ENCODE results near the gene SH3BP2. TPM values are rescaled to one million over a fixed set of nuclear protein-coding genes. Genes with fewer than 3 reads are reported as not detected.

SH3BP2 gene
- total RNA-seq, 1 donor from 2014 or later, result 150 TPM

DNA sequence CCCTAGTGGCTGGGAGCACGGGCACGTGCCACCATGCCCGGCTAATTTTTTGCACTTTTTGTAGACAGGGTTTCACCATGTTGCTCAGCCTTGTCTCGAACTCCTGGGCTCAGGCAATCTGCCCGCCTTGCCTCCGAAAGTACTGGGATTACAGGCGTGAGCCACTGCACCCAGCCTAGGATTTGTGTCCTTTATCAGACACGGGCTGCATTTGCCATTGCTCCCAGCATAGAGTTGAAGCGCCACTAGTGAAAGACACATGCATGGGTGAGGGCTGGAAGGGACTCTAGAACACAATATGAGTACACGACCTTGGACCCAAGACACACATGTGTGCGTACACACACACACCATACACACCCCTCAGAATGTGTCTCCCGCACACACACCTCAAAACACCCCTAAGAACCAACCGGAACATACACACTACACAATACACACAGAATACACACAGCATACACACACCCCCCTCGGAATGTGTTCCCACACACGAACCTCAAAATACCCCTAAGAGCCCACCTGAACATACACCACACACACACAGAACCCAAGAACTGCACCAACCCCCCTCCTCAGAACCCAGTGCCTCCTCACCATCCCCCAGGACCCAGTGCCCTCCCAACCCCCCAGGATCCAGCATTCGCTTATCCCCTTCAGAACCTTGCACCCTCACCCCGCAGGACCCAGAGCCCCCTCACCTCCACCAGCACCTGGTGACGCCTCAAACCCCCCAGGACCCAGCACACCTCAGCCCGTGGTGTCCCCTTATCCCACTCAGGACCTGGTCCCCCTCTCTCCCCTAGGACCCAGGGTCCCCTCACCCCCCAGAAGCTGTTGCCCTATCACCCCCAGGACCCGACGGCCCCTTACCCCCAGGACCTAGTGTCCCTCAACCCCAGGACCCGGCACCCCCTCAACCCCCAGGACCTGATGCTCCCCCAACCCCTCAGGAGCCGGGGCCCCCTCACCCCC, 37.8 kb upstream of the SH3BP2 start:
- H3K36me3 Mint-ChIP-seq (ENCODE audit: low read depth, unreplicated experiment), result peaks cover 9% of the 10 kb centered on the region
- H3K27ac Mint-ChIP-seq (ENCODE audit: unreplicated experiment), result peak overlapping the region; percentile 5

DNA sequence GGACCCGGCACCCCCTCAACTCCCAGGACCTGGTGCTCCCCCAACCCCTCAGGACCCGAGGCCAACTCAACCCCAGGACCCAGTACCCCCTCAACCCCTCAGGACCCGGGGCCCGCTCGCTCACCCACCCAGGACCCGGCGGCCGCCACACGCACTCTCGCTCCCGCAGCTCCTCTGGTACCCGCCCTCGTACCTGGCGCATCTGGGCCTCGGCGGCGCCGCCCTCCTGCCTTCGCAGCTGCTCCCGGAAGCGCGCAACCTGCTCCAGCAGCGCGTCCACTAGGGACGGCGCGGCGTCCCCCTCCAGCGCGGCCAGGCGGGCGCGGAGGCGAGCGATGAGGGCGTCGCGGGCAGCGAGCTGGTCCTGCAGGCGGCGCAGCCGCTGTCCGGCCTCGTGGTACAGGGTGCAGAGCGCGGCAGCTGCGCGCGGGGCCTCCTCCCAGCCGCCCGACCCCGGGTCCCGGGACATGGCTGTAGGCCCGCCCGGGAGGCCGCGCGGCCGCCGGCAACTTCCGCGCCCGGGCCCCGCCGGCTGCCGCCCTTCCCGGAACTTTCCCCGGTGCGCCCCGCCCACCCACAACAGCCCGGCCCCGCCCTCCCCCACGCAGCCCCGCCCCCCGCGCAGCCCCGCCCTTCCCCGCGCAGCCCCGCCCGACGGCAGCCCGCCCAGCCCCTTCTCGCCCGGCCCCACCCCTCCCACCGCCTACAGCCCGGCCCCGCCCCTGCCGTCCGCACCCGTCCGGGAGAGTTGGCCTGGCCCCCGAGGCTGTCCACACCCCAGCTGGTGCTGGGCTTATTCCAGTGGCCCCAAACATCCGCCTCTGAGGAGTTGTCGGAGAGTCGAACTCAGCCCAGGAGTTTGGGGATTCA, 36.8 kb upstream of the SH3BP2 start, which contains the start of gene TNIP2:
TNIP2 (minus strand) TSS at position 516 of the 870 bp plus-strand sequence; CDS start at position 469, 47 bp downstream.
- H3K27ac Mint-ChIP-seq (ENCODE audit: unreplicated experiment), result peak within 1 kb of the TSS; percentile 5
- H3K4me3 Mint-ChIP-seq (ENCODE audit: unreplicated experiment), result peak within 1 kb of the TSS; percentile 88
- peaks cover 9% of the 10 kb centered on the region for H3K27me3 Mint-ChIP-seq (ENCODE audit: unreplicated experiment)
- H3K36me3 Mint-ChIP-seq (ENCODE audit: low read depth, unreplicated experiment), result peaks cover 9% of the 10 kb centered on the region
- peak; percentile 74 for DNase-seq (ENCODE audit: low spot score)
- H3K9me3 Mint-ChIP-seq (ENCODE audit: unreplicated experiment), result no peaks in the 10 kb centered on the region
- TF ChIP-seq, protein P1, sequence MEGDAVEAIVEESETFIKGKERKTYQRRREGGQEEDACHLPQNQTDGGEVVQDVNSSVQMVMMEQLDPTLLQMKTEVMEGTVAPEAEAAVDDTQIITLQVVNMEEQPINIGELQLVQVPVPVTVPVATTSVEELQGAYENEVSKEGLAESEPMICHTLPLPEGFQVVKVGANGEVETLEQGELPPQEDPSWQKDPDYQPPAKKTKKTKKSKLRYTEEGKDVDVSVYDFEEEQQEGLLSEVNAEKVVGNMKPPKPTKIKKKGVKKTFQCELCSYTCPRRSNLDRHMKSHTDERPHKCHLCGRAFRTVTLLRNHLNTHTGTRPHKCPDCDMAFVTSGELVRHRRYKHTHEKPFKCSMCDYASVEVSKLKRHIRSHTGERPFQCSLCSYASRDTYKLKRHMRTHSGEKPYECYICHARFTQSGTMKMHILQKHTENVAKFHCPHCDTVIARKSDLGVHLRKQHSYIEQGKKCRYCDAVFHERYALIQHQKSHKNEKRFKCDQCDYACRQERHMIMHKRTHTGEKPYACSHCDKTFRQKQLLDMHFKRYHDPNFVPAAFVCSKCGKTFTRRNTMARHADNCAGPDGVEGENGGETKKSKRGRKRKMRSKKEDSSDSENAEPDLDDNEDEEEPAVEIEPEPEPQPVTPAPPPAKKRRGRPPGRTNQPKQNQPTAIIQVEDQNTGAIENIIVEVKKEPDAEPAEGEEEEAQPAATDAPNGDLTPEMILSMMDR (IDR thresholded peaks at IDR 0.05; ENCODE audit: unreplicated experiment), result no peak
- peaks cover 14% of the 10 kb centered on the region for H3K4me1 Mint-ChIP-seq (ENCODE audit: unreplicated experiment)

More for the DNA sequence above, 37.8 kb upstream of the SH3BP2 start:
- no peak for DNase-seq (ENCODE audit: low spot score)
- H3K4me1 Mint-ChIP-seq (ENCODE audit: unreplicated experiment), result peaks cover 14% of the 10 kb centered on the region
- no peaks in the 10 kb centered on the region for H3K9me3 Mint-ChIP-seq (ENCODE audit: unreplicated experiment)
- TF ChIP-seq, protein P1 (IDR thresholded peaks at IDR 0.05; ENCODE audit: unreplicated experiment), result no peak
- H3K27me3 Mint-ChIP-seq (ENCODE audit: unreplicated experiment), result peaks cover 9% of the 10 kb centered on the region
- peak overlapping the region; percentile 88 for H3K4me3 Mint-ChIP-seq (ENCODE audit: unreplicated experiment)

DNA sequence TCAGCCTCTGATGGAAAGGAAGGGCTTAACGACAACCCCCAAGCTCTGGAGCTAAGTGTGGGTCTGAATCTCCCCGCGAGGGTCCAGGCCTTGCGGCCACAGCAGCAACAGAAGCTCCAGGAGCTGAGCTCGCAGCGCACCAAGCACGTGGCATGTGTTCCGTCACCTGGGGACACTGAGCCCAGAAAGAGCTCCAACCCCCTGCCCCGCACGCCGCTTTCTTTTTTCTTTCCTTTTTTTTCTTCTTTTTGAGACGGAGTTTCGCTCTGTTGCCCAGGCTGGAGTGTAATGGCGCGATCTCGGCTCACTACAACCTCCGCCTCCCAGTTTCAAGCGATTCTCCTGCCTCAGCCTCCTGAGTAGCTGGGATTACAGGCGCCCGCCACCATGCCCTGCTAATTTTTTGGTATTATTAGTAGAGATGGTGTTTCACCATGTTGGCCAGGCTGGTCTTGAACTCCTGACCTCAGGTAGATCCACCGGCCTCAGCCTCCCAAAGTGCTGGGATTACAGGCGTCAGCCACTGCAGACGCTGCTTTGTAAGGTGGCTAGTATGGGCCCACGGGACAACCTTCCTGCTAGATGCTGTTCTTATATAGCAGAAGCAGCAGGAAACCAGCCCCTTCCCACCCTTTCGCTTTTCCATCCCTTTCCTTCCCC, 36.1 kb upstream of the SH3BP2 start:
- Mint-ChIP-seq H3K27me3 (ENCODE audit: unreplicated experiment) (peaks cover 7% of the 10 kb centered on the region), H3K27ac (ENCODE audit: unreplicated experiment) (no peak overlapping the region), H3K36me3 (ENCODE audit: low read depth, unreplicated experiment) (peaks cover 8% of the 10 kb centered on the region), H3K9me3 (ENCODE audit: unreplicated experiment) (no peaks in the 10 kb centered on the region), H3K4me3 (ENCODE audit: unreplicated experiment) (peak overlapping the region; percentile 77), H3K4me1 (ENCODE audit: unreplicated experiment) (peaks cover 14% of the 10 kb centered on the region)
- DNase-seq (ENCODE audit: low spot score), result no peak
- TF ChIP-seq, protein P1 (IDR thresholded peaks at IDR 0.05; ENCODE audit: unreplicated experiment), result no peak

DNA sequence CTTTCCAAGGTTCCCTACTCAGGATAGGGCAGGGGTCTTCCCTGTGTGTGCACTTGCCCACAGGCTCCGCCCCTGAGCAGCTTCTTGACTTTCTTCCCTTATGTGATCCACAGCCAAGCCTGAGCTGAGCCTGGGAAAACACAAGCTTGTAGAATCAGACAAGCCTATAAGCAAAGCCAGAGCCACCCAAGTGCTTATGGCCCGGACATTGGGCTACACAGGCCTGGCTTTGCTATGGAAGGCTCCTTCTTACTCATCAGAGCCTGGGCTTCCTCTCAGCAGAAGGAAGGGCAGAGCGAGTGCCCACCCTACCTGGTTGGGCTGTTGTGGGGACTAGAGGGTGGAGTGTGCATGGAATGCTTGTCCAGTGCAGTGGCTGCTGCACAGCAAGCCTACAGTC, 35.5 kb upstream of the SH3BP2 start:
- DNase-seq (ENCODE audit: low spot score), result no peak

More for the DNA sequence above, 35.5 kb upstream of the SH3BP2 start:
- TF ChIP-seq, protein P1 (IDR thresholded peaks at IDR 0.05; ENCODE audit: unreplicated experiment), result no peak
- Mint-ChIP-seq H3K4me1 (ENCODE audit: unreplicated experiment) (peaks cover 14% of the 10 kb centered on the region), H3K27me3 (ENCODE audit: unreplicated experiment) (peaks cover 6% of the 10 kb centered on the region), H3K9me3 (ENCODE audit: unreplicated experiment) (no peaks in the 10 kb centered on the region), H3K27ac (ENCODE audit: unreplicated experiment) (no peak overlapping the region), H3K4me3 (ENCODE audit: unreplicated experiment) (no peak overlapping the region), H3K36me3 (ENCODE audit: low read depth, unreplicated experiment) (peaks cover 6% of the 10 kb centered on the region)
